HTR-8/SVneo (cell line): ENCODE results near the gene SLC66A2.
"Not testable (repeated sequence)": the region's sequence is repeated elsewhere in the genome, so short reads cannot be mapped to it uniquely, and the experiment has no call there.

Experiments
- DNase-seq: peaks from one replicate; pipeline ENCODE4 v3.0.0; 2011; ENCODE audit warnings: low spot score, mixed read lengths; ENCODE audit not compliant: insufficient read length
- FAIRE-seq: peaks from 2 replicates; lab custom pipeline; 2011; peaks lifted over from hg19 to GRCh38; lab: Jason Lieb, UNC

The SLC66A2 gene

GRCh38 chr18:79887181-79888000 is 64.1 kb downstream of the SLC66A2 start:
- no peak for DNase-seq
- FAIRE-seq = no peak

- DNase-seq (no peak), FAIRE-seq (no peak)
Measured at GRCh38 chr18:79884963-79885728, 66.3 kb downstream of the SLC66A2 start.

- DNase-seq = no peak
- no peak for FAIRE-seq
Measured at GRCh38 chr18:79884294-79884962, 67.0 kb downstream of the SLC66A2 start.

- DNase-seq (no peak), FAIRE-seq (no peak)
Measured at GRCh38 chr18:79883461-79884293, 67.8 kb downstream of the SLC66A2 start.

- FAIRE-seq = no peak
- DNase-seq = no peak
Measured at GRCh38 chr18:79882522-79883241, 68.8 kb downstream of the SLC66A2 start.

- no peak for DNase-seq
- no peak for FAIRE-seq
Measured at GRCh38 chr18:79881695-79882094, 69.8 kb downstream of the SLC66A2 start.

GRCh38 chr18:79879566-79879965 is 71.9 kb downstream of the SLC66A2 start:
- FAIRE-seq (no peak), DNase-seq (no peak)

- FAIRE-seq (no peak), DNase-seq (no peak)
Measured at GRCh38 chr18:79878741-79879378, 72.6 kb downstream of the SLC66A2 start.

- FAIRE-seq, DNase-seq: not testable (repeated sequence)
Measured at GRCh38 chr18:79878246-79878645, 73.2 kb downstream of the SLC66A2 start.

- FAIRE-seq = no peak
- DNase-seq = no peak
Measured at GRCh38 chr18:79877163-79878091, 74.0 kb downstream of the SLC66A2 start.

- DNase-seq (no peak), FAIRE-seq (no peak)
Measured at GRCh38 chr18:79876497-79876896, 75.0 kb downstream of the SLC66A2 start.

GRCh38 chr18:79875931-79876461 is 75.5 kb downstream of the SLC66A2 start:
- no peak for DNase-seq
- no peak for FAIRE-seq

GRCh38 chr18:79875531-79875919 is 75.9 kb downstream of the SLC66A2 start:
- DNase-seq = no peak
- FAIRE-seq = no peak

- DNase-seq (no peak), FAIRE-seq (no peak)
Measured at GRCh38 chr18:79874553-79875530, 76.6 kb downstream of the SLC66A2 start.

GRCh38 chr18:79873449-79874110 is 77.9 kb downstream of the SLC66A2 start:
- DNase-seq (no peak), FAIRE-seq (no peak)
